Activated CD8-positive, alpha-beta T cell treated with anti-CD3 and anti-CD28 coated beads for 36 hours (primary cell): ENCODE results near the gene LSP1. TPM values are rescaled to one million over a fixed set of nuclear protein-coding genes. Genes with fewer than 3 reads are reported as not detected.
"Not testable (repeated sequence)": the region's sequence is repeated elsewhere in the genome, so short reads cannot be mapped to it uniquely, and the experiment has no call there.

Experiments used
- ATAC-seq: fragments of 200-7000 bp; cut with Tn5 transposase; one replicate; pipeline ENCODE4 v1.10.0; 2021; ENCODE audit warnings: mild to moderate bottlenecking, moderate library complexity
- CTCF ChIA-PET: fragments of 350-600 bp; sonication (Branson Sonifier 250); formaldehyde crosslinking; loops from one replicate; lab custom pipeline; 2021; ENCODE audit warnings: antibody characterized with exemption; lab: Charles Lee
- POLR2A ChIA-PET: fragments of 350-600 bp; sonication (Branson Sonifier 250); formaldehyde crosslinking; loops from one replicate; lab custom pipeline; 2021; ENCODE audit warnings: antibody characterized with exemption; lab: Charles Lee
- DNase-seq: peaks from one replicate; pipeline ENCODE4 v3.0.0-alpha.2; 2020
- H3K27ac Mint-ChIP-seq: one replicate; pipeline ENCODE4 v1.8.0; 2021; ENCODE audit warnings: mild to moderate bottlenecking, mixed read lengths
- H3K27me3 Mint-ChIP-seq: one replicate; pipeline ENCODE4 v1.8.0; 2021; ENCODE audit warnings: mixed read lengths
- H3K36me3 Mint-ChIP-seq: one replicate; pipeline ENCODE4 v1.8.0; 2021; ENCODE audit warnings: low read depth, mixed read lengths
- H3K4me1 Mint-ChIP-seq: one replicate; pipeline ENCODE4 v1.8.0; 2021; ENCODE audit warnings: low read depth, mixed read lengths
- H3K4me3 Mint-ChIP-seq: one replicate; pipeline ENCODE4 v1.8.0; 2021; ENCODE audit warnings: mild to moderate bottlenecking, moderate library complexity, mixed read lengths
- H3K9me3 Mint-ChIP-seq: one replicate; pipeline ENCODE4 v1.8.0; 2021; ENCODE audit warnings: mixed read lengths
- CTCF ChIP-seq: fragments of 200-600 bp; IDR thresholded peaks from one replicate; pipeline ENCODE4 v1.8.0; 2022; ENCODE audit warnings: antibody characterized with exemption, mild to moderate bottlenecking
- intact Hi-C: fragments of 100-400 bp; cut with micrococcal nuclease; formaldehyde crosslinking; loops from one replicate; pipeline ENCODE4 v1.10.0; 2022
- total RNA-seq, 2 experiments: library from RNA; stranded (reverse); gene quantifications; one replicate each; pipeline ENCODE4 v1.2.3, GENCODE V29; 2021

Gene LSP1
- total RNA-seq, 2 experiments from 2014 or later: 247 to 251 TPM

GRCh38 chr11:1875093-1875850, 22.4 kb downstream of the LSP1 start:
- POLR2A ChIA-PET: interaction anchor here (1.7 kb wide), 1 partner anchor 21 kb away, joined by 5 read pairs; no protein-coding TSS in a partner anchor

GRCh38 chr11:1875851-1876301, 23.0 kb downstream of the LSP1 start:
- H3K4me3 Mint-ChIP-seq, H3K36me3 Mint-ChIP-seq, intact Hi-C loops, H3K27me3 Mint-ChIP-seq, H3K9me3 Mint-ChIP-seq, H3K27ac Mint-ChIP-seq, ATAC-seq: not testable (repeated sequence)
- DNase-seq: peak; percentile 1
- H3K4me1 Mint-ChIP-seq: peaks cover 32% of the 10 kb centered on the region
- POLR2A ChIA-PET: interaction anchor here (0.5 to 1.7 kb wide), 4 partner anchors 15 to 367 kb away, joined by 3 to 5 read pairs (median 4); no protein-coding TSS in a partner anchor
- CTCF ChIA-PET: interaction anchor here (1.0 to 2.0 kb wide), 9 partner anchors 9 to 182 kb away, joined by 3 to 10 read pairs (median 6); partner anchors contain the start of genes LSP1 and PRR33

More at GRCh38 chr11:1875093-1875850, 22.4 kb downstream of the LSP1 start:
- intact Hi-C loops: no loop called here
- CTCF ChIA-PET: interaction anchor here (1.6 to 1.9 kb wide), 4 partner anchors 19 to 182 kb away, joined by 5 to 10 read pairs (median 7); no protein-coding TSS in a partner anchor
- no peak overlapping the region for H3K4me3 Mint-ChIP-seq
- peak; percentile 1 for DNase-seq
- no peak overlapping the region for H3K27ac Mint-ChIP-seq
- H3K4me1 Mint-ChIP-seq: peaks cover 36% of the 10 kb centered on the region
- ATAC-seq: no peak
- no peak for TF ChIP-seq CTCF
- no peaks in the 10 kb centered on the region for H3K36me3 Mint-ChIP-seq
- no peaks in the 10 kb centered on the region for H3K9me3 Mint-ChIP-seq
- no peaks in the 10 kb centered on the region for H3K27me3 Mint-ChIP-seq

GRCh38 chr11:1876361-1877063, 23.6 kb downstream of the LSP1 start:
- Mint-ChIP-seq H3K27me3 (no peaks in the 10 kb centered on the region), H3K4me1 (peaks cover 28% of the 10 kb centered on the region), H3K4me3 (no peak overlapping the region), H3K9me3 (no peaks in the 10 kb centered on the region), H3K36me3 (no peaks in the 10 kb centered on the region), H3K27ac (no peak overlapping the region)
- DNase-seq (peak; percentile 38), ATAC-seq (no peak)
- TF ChIP-seq CTCF: no peak
- intact Hi-C loops: no loop called here
- POLR2A ChIA-PET: interaction anchor here (0.5 to 1.3 kb wide), 6 partner anchors 13 to 367 kb away, joined by 3 to 5 read pairs (median 3); no protein-coding TSS in a partner anchor
- CTCF ChIA-PET: interaction anchor here (0.8 to 2.0 kb wide), 16 partner anchors 10 to 274 kb away, joined by 3 to 10 read pairs (median 4); partner anchors contain the start of genes LSP1 and PRR33

- intact Hi-C loops: no loop called here
- POLR2A ChIA-PET: interaction anchor here (1.0 to 1.3 kb wide), 6 partner anchors 12 to 69 kb away, joined by 3 to 5 read pairs (median 3); no protein-coding TSS in a partner anchor
- Mint-ChIP-seq H3K9me3 (no peaks in the 10 kb centered on the region), H3K4me3 (no peak overlapping the region), H3K4me1 (peaks cover 23% of the 10 kb centered on the region), H3K27ac (no peak overlapping the region), H3K27me3 (no peaks in the 10 kb centered on the region), H3K36me3 (no peaks in the 10 kb centered on the region)
- TF ChIP-seq CTCF: no peak
- ATAC-seq (no peak), DNase-seq (peak; percentile 1)
- CTCF ChIA-PET: interaction anchor here (0.8 to 2.0 kb wide), 12 partner anchors 12 to 273 kb away, joined by 3 to 10 read pairs (median 4); partner anchors contain the start of genes LSP1 and PRR33
These were observed 24.6 kb downstream of the LSP1 start for GRCh38 chr11:1877211-1878136.
